GM10266 (cell line): Measurements from ENCODE around the gene BCL10.

Source experiments
- DNase-seq: peaks from one replicate; pipeline ENCODE4 v3.0.0; 2012; ENCODE audit errors: extremely low spot score
- TF ChIP-seq, protein P1 (sequence below): IDR thresholded peaks from 2 replicates; pipeline ENCODE4 v1.5.1; 2012; ENCODE audit warnings: mild to moderate bottlenecking, low read depth; ENCODE audit not compliant: control insufficient read depth, insufficient read depth; ENCODE audit errors: missing control alignments

BCL10 gene

DNA sequence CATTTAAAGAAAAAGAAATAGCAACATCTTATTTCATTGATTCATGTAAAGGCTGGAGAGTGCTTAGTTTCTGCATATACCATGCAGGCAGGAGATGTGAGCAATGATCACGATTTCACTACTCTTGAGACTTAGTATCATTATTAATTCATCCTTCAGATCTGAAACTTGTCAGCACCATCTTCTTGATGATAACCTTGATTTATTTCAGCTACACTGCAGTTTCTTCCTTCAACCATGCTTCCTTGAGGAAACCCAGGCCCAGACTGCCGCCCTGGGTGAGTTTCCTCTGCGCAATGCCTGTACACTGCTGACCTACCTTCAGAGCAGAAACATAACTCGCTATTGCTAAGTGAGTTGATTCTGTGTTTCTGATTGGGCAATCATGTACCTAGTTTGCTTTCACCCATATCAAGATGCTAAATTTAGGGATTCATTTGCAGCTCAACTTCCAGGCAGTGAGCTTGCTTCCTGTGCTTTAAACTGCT is 13.5 kb upstream of the BCL10 start:
- TF ChIP-seq, protein P1, sequence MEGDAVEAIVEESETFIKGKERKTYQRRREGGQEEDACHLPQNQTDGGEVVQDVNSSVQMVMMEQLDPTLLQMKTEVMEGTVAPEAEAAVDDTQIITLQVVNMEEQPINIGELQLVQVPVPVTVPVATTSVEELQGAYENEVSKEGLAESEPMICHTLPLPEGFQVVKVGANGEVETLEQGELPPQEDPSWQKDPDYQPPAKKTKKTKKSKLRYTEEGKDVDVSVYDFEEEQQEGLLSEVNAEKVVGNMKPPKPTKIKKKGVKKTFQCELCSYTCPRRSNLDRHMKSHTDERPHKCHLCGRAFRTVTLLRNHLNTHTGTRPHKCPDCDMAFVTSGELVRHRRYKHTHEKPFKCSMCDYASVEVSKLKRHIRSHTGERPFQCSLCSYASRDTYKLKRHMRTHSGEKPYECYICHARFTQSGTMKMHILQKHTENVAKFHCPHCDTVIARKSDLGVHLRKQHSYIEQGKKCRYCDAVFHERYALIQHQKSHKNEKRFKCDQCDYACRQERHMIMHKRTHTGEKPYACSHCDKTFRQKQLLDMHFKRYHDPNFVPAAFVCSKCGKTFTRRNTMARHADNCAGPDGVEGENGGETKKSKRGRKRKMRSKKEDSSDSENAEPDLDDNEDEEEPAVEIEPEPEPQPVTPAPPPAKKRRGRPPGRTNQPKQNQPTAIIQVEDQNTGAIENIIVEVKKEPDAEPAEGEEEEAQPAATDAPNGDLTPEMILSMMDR, result no peak
- DNase-seq, result no peak

DNA sequence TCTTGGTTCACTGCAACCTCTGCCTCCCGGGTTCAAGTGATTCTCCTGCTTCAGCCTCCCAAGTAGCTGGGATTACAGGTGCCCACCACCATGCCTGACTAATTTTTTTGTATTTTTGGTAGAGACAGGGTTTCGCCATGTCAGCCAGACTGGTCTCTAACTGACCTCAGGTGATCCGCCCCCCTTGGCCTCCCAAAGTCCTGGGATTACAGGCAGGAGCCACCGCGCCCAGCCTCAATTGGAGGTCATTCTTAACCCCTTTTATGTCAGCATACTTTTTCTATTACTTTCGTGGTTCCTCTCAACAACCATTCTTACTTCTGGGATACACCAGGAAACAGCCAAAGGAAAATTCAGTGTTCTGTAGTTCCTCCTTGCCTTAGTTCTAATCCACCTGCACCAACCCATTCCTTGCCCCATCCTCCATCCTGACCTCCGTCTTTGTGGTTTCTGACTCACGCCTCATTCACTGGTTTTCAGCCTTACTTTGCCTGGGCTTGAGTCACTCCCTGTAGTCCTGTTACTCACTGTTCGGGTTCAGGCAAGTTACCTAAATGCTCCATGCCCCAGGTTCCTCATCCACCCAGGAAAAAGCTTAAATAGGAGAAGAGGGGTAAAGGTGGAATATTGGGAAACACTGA is 12.9 kb upstream of the BCL10 start:
- TF ChIP-seq, protein P1, result no peak
- DNase-seq, result no peak

GRCh38 chr1:85284202-85284601 is 7.8 kb upstream of the BCL10 start:
- DNase-seq, result no peak
- TF ChIP-seq, protein P1, result no peak

GRCh38 chr1:85283475-85284199 is 7.2 kb upstream of the BCL10 start:
- TF ChIP-seq, protein P1, result no peak
- DNase-seq, result no peak

- TF ChIP-seq, protein P1, result no peak
- no peak for DNase-seq
Observed at GRCh38 chr1:85282424-85282823, 6.0 kb upstream of the BCL10 start.

GRCh38 chr1:85280636-85281035 is 4.2 kb upstream of the BCL10 start:
- no peak for DNase-seq
- TF ChIP-seq, protein P1, result no peak
